Stimulated activated effector memory CD8-positive, alpha-beta T cell treated with anti-CD3 and anti-CD28 coated beads, Interleukin-12 subunit alpha, Interleukin-12 subunit beta, amount 100 ng/mL, for 72 hours (primary cell): ENCODE data around the gene EMC9.

Source experiments
- ATAC-seq: fragments of 150-1000 bp; cut with Tn5 transposase; 2 replicates; pipeline ENCODE4 v1.10.0; 2021
- DNase-seq, 2 donors: peaks; one replicate each; pipeline ENCODE4 v3.0.0; 2021 to 2022; ENCODE audit warnings: low spot score in 2 of 2
- H3K27ac Mint-ChIP-seq: one replicate; pipeline ENCODE4 v1.8.0; 2022; ENCODE audit warnings: mild to moderate bottlenecking, mixed read lengths
- H3K36me3 Mint-ChIP-seq: one replicate; pipeline ENCODE4 v1.8.0; 2022; ENCODE audit warnings: mild to moderate bottlenecking, mixed read lengths
- H3K4me1 Mint-ChIP-seq: one replicate; pipeline ENCODE4 v1.8.0; 2022; ENCODE audit warnings: mixed read lengths
- H3K4me3 Mint-ChIP-seq: one replicate; pipeline ENCODE4 v1.8.0; 2022; ENCODE audit warnings: mild to moderate bottlenecking, mixed read lengths
- H3K9me3 Mint-ChIP-seq: one replicate; pipeline ENCODE4 v1.8.0; 2022; ENCODE audit warnings: mixed read lengths

The EMC9 gene

GRCh38 chr14:24146453-24146977, 5.1 kb upstream of the EMC9 start, which contains the start of gene PSME2:
Gene PSME2, minus strand, starts transcription at chr14:24146610. Its CDS starts 29 bp downstream, at chr14:24146581.
- peak; percentile 79 to 97 for DNase-seq
- H3K4me1 Mint-ChIP-seq, result peaks cover 76% of the 10 kb centered on the region
- H3K4me3 Mint-ChIP-seq, result peak within 1 kb of the TSS; percentile 98
- H3K36me3 Mint-ChIP-seq, result peaks cover 82% of the 10 kb centered on the region
- H3K9me3 Mint-ChIP-seq, result no peaks in the 10 kb centered on the region
- peak; percentile 75 for ATAC-seq
- peak within 1 kb of the TSS; percentile 94 for H3K27ac Mint-ChIP-seq

GRCh38 chr14:24145690-24146452, 4.5 kb upstream of the EMC9 start:
- Mint-ChIP-seq H3K4me1 (peaks cover 75% of the 10 kb centered on the region), H3K9me3 (no peaks in the 10 kb centered on the region), H3K36me3 (peaks cover 82% of the 10 kb centered on the region), H3K27ac (peak overlapping the region; percentile 94), H3K4me3 (peak overlapping the region; percentile 98)
- DNase-seq (no peak), ATAC-seq (no peak)

GRCh38 chr14:24145219-24145618, 3.8 kb upstream of the EMC9 start:
- Mint-ChIP-seq H3K9me3 (no peaks in the 10 kb centered on the region), H3K4me1 (peaks cover 73% of the 10 kb centered on the region), H3K4me3 (peak overlapping the region; percentile 98), H3K36me3 (peaks cover 82% of the 10 kb centered on the region), H3K27ac (peak overlapping the region; percentile 94)
- DNase-seq, result no peak
- no peak for ATAC-seq

- no peak for DNase-seq
- ATAC-seq, result no peak
- Mint-ChIP-seq H3K27ac (no peak overlapping the region), H3K36me3 (peaks cover 87% of the 10 kb centered on the region), H3K9me3 (no peaks in the 10 kb centered on the region), H3K4me3 (peak overlapping the region; percentile 98), H3K4me1 (peaks cover 73% of the 10 kb centered on the region)
These were observed 3.1 kb upstream of the EMC9 start for GRCh38 chr14:24144451-24144850.

GRCh38 chr14:24143511-24143910, 2.1 kb upstream of the EMC9 start:
- H3K36me3 Mint-ChIP-seq, result peaks cover 88% of the 10 kb centered on the region
- no peaks in the 10 kb centered on the region for H3K9me3 Mint-ChIP-seq
- peak overlapping the region; percentile 20 for H3K27ac Mint-ChIP-seq
- peak overlapping the region; percentile 87 for H3K4me3 Mint-ChIP-seq
- ATAC-seq, result no peak
- H3K4me1 Mint-ChIP-seq, result peaks cover 73% of the 10 kb centered on the region
- DNase-seq, result no peak

- H3K4me1 Mint-ChIP-seq, result peaks cover 73% of the 10 kb centered on the region
- H3K27ac Mint-ChIP-seq, result peak overlapping the region; percentile 56
- H3K36me3 Mint-ChIP-seq, result peaks cover 79% of the 10 kb centered on the region
These were observed 2.0 kb downstream of the EMC9 start for GRCh38 chr14:24139272-24139934.

GRCh38 chr14:24138396-24139271, 2.8 kb downstream of the EMC9 start:
- Mint-ChIP-seq H3K36me3 (peaks cover 72% of the 10 kb centered on the region), H3K4me3 (peak overlapping the region; percentile 87), H3K9me3 (no peaks in the 10 kb centered on the region), H3K4me1 (peaks cover 67% of the 10 kb centered on the region), H3K27ac (peak overlapping the region; percentile 56)
- no peak for DNase-seq
- no peak for ATAC-seq

More at GRCh38 chr14:24139272-24139934, 2.0 kb downstream of the EMC9 start:
- Mint-ChIP-seq H3K4me3 (peak overlapping the region; percentile 87), H3K9me3 (no peaks in the 10 kb centered on the region)
- ATAC-seq (no peak), DNase-seq (no peak)

GRCh38 chr14:24137529-24138395, 3.6 kb downstream of the EMC9 start:
- ATAC-seq, result no peak
- peak overlapping the region; percentile 87 for H3K4me3 Mint-ChIP-seq
- H3K27ac Mint-ChIP-seq, result peak overlapping the region; percentile 92
- H3K9me3 Mint-ChIP-seq, result no peaks in the 10 kb centered on the region
- peaks cover 62% of the 10 kb centered on the region for H3K4me1 Mint-ChIP-seq
- no peak for DNase-seq
- peaks cover 63% of the 10 kb centered on the region for H3K36me3 Mint-ChIP-seq

GRCh38 chr14:24136684-24137528, 4.5 kb downstream of the EMC9 start:
- Mint-ChIP-seq H3K36me3 (peaks cover 54% of the 10 kb centered on the region), H3K9me3 (no peaks in the 10 kb centered on the region), H3K27ac (peak overlapping the region; percentile 92), H3K4me1 (peaks cover 64% of the 10 kb centered on the region), H3K4me3 (peak overlapping the region; percentile 87)
- DNase-seq (no peak), ATAC-seq (no peak)

- Mint-ChIP-seq H3K4me1 (peaks cover 64% of the 10 kb centered on the region), H3K36me3 (peaks cover 46% of the 10 kb centered on the region), H3K9me3 (no peaks in the 10 kb centered on the region), H3K4me3 (peak within 1 kb of the TSS; percentile 87), H3K27ac (peak within 1 kb of the TSS; percentile 92)
- DNase-seq (peak; percentile 91 to 97), ATAC-seq (peak; percentile 94)
These were observed 5.3 kb downstream of the EMC9 start, which contains the start of gene PSME1 for GRCh38 chr14:24135834-24136683. Gene PSME1, plus strand, starts transcription at chr14:24136194. Its CDS starts 69 bp downstream, at chr14:24136263.

- DNase-seq (no peak), ATAC-seq (peak; percentile 2)
- Mint-ChIP-seq H3K4me3 (peak overlapping the region; percentile 87), H3K36me3 (peaks cover 40% of the 10 kb centered on the region), H3K4me1 (peaks cover 59% of the 10 kb centered on the region), H3K9me3 (no peaks in the 10 kb centered on the region), H3K27ac (peak overlapping the region; percentile 81)
These were observed 5.9 kb downstream of the EMC9 start for GRCh38 chr14:24135584-24135833.

GRCh38 chr14:24133735-24134134, 7.7 kb downstream of the EMC9 start:
- Mint-ChIP-seq H3K36me3 (peaks cover 23% of the 10 kb centered on the region), H3K9me3 (no peaks in the 10 kb centered on the region), H3K4me3 (no peak overlapping the region), H3K27ac (no peak overlapping the region), H3K4me1 (peaks cover 47% of the 10 kb centered on the region)
- no peak for DNase-seq
- no peak for ATAC-seq

GRCh38 chr14:24132976-24133375, 8.4 kb downstream of the EMC9 start:
- peaks cover 39% of the 10 kb centered on the region for H3K4me1 Mint-ChIP-seq
- no peaks in the 10 kb centered on the region for H3K9me3 Mint-ChIP-seq
- H3K27ac Mint-ChIP-seq, result peak overlapping the region; percentile 91
- ATAC-seq, result no peak
- DNase-seq, result no peak
- H3K4me3 Mint-ChIP-seq, result no peak overlapping the region
- peaks cover 15% of the 10 kb centered on the region for H3K36me3 Mint-ChIP-seq
